SK-N-SH treated with all-trans-retinoic acid at 6 μM for 48 hours (cell line): ENCODE data around the gene FAS.

ENCODE experiments used
- ARNTL ChIP-seq: fragments of 450-650 bp; formaldehyde crosslinking; IDR thresholded peaks from 2 replicates; pipeline ENCODE4 v1.5.0; 2020; ENCODE audit warnings: low read depth, mild to moderate bottlenecking, moderate library complexity, borderline replicate concordance
- BACH2 ChIP-seq: fragments of 250-450 bp; sonication (Bioruptor Pico); IDR thresholded peaks from 2 replicates; pipeline ENCODE4 v1.9.0; 2021; ENCODE audit warnings: mild to moderate bottlenecking, borderline replicate concordance
- CSDC2 ChIP-seq: fragments of 250-450 bp; sonication (Bioruptor Pico); IDR thresholded peaks from 2 replicates; pipeline ENCODE4 v1.5.0; 2020; ENCODE audit warnings: mild to moderate bottlenecking, moderate library complexity
- ESRRG ChIP-seq: fragments of 250-450 bp; sonication (Bioruptor Pico); IDR thresholded peaks from 2 replicates; pipeline ENCODE4 v1.6.1; 2021; ENCODE audit warnings: mild to moderate bottlenecking
- PATZ1 ChIP-seq: fragments of 250-450 bp; sonication (Bioruptor Pico); IDR thresholded peaks from 2 replicates; pipeline ENCODE4 v1.8.0; 2020; ENCODE audit warnings: mild to moderate bottlenecking, moderate library complexity, borderline replicate concordance
- PPARA ChIP-seq: fragments of 250-450 bp; sonication (Bioruptor Pico); IDR thresholded peaks from 2 replicates; pipeline ENCODE4 v1.5.0; 2020; ENCODE audit warnings: mild to moderate bottlenecking, borderline replicate concordance
- RARB ChIP-seq: fragments of 250-450 bp; sonication (Bioruptor Pico); IDR thresholded peaks from 2 replicates; pipeline ENCODE4 v1.8.0; 2021; ENCODE audit warnings: mild to moderate bottlenecking, moderate library complexity
- SNAI2 ChIP-seq: fragments of 250-450 bp; sonication (Bioruptor Pico); IDR thresholded peaks from 2 replicates; pipeline ENCODE4 v1.5.0; 2020; ENCODE audit warnings: mild to moderate bottlenecking, moderate library complexity
- TOX ChIP-seq: fragments of 250-450 bp; sonication (Bioruptor Pico); IDR thresholded peaks from 2 replicates; pipeline ENCODE4 v1.8.0; 2021; ENCODE audit warnings: mild to moderate bottlenecking, moderate library complexity, borderline replicate concordance
- ZFP3 ChIP-seq: fragments of 250-450 bp; sonication (Bioruptor Pico); IDR thresholded peaks from 2 replicates; pipeline ENCODE4 v1.5.0; 2020; ENCODE audit warnings: mild to moderate bottlenecking, moderate library complexity
- ZNF565 ChIP-seq: fragments of 450-650 bp; formaldehyde crosslinking; conservative IDR thresholded peaks from 2 replicates; pipeline ENCODE4 v1.5.0; 2020; ENCODE audit warnings: low read depth, mild to moderate bottlenecking, moderate library complexity
- TF ChIP-seq, protein P1 (sequence below): fragments of 250-450 bp; sonication (Bioruptor Pico); IDR thresholded peaks from 2 replicates; pipeline ENCODE4 v1.5.1; 2020; ENCODE audit warnings: low read depth, mild to moderate bottlenecking, moderate library complexity

DNA sequence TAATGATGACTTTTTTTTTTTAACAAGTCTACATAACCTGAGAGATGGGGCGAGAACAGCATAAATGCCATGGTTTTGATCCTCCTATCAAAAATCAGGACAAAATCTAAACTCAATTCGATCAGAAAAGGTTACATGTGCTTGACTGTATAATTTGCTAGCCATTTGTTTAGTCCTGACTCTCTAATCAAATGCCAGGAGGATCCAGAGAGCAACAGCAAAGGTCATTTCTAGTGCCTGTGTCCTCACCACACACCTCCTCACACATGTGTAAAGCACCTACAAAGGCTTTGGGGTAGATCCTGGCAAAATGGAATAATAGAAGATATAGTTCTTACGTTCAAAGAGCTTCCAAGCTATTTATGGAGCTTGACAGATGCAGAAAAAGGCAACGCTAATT is 11.0 kb upstream of the FAS start:
- TF ChIP-seq ZFP3 (CRISPR knock-in tag): no peak
- no peak for TF ChIP-seq PPARA (CRISPR knock-in tag)
- TF ChIP-seq ARNTL (CRISPR knock-in tag): no peak
- TF ChIP-seq, protein P1, sequence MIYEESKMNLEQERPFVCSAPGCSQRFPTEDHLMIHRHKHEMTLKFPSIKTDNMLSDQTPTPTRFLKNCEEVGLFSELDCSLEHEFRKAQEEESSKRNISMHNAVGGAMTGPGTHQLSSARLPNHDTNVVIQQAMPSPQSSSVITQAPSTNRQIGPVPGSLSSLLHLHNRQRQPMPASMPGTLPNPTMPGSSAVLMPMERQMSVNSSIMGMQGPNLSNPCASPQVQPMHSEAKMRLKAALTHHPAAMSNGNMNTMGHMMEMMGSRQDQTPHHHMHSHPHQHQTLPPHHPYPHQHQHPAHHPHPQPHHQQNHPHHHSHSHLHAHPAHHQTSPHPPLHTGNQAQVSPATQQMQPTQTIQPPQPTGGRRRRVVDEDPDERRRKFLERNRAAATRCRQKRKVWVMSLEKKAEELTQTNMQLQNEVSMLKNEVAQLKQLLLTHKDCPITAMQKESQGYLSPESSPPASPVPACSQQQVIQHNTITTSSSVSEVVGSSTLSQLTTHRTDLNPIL: no peak
- TF ChIP-seq TOX (CRISPR knock-in tag): no peak
- no peak for TF ChIP-seq CSDC2 (CRISPR knock-in tag)
- no peak for TF ChIP-seq BACH2 (CRISPR knock-in tag)
- no peak for TF ChIP-seq ZNF565 (CRISPR knock-in tag)
- no peak for TF ChIP-seq PATZ1
- no peak for TF ChIP-seq RARB (CRISPR knock-in tag)
- TF ChIP-seq SNAI2 (CRISPR knock-in tag): no peak
- no peak for TF ChIP-seq ESRRG (CRISPR knock-in tag)
